ENCODE results near the gene MEPCE. TPM values are rescaled to one million over a fixed set of nuclear protein-coding genes. Genes with fewer than 3 reads are reported as not detected.

Gene MEPCE
- total and polyA plus RNA-seq, 9 of the 15 experiments (the other 6 are each of a cell fraction or from before 2014, with no cell fraction given): 10.9 to 76.3 (median 44.1) TPM

GRCh38 chr7:100428199-100428966 lies 1.2 kb upstream of the MEPCE start, which contains the start of gene ZCWPW1 (continued):
- TF ChIP-seq, protein P1, sequence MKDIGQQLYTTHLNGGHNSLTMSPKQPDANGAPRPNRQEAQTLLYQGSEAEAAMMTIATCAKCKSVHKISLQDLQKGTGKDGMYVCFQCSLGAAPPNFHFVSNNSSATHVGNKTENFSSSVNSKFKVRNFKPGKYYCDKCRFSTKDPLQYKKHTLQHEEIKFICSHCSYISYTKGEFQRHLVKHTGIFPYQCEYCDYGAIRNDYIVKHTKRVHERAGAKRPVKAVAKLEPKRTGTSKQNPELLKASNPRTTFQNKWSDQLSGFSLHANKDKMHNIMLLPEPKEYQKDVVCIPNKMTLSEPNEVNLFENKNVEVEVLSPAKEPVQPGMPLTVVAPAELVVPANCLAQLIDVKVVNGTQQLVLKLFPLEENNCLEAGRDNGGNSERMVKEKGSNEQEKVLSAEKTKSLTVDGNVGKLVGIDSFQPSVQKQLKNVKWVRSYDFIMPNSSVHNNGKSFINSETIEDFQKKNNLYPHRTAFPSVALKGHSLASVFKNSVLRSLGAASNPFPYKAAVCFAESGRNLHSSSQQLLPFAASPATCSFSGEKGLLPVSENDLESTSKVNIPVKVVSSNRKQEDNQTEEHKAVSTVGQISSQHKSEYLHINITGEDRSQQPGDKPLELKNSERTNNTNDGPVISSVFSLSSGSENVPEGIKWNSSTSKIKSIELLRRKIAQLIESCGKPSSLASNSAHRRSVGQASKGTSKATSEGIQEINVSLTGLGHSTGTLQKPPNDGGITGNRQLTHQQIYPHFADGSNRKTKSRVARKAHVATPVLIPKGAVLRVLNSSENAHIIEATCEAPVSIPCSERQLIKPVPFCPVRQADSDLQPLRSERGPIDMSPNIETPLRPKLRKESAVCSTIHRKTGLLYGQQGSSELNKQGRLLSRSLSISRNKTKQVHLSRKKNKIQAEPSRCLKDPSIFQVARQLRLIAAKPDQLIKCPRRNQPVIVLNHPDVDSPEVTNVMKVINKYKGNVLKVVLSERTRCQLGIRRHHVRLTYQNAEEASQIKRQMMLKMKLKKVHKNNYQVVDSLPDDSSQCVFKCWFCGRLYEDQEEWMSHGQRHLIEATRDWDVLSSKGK (CRISPR knock-in tag; IDR thresholded peaks at IDR 0.05): no peak
- TF ChIP-seq PRDM10 (IDR thresholded peaks at IDR 0.05; ENCODE audit: partially characterized antibody): no peak
- TF ChIP-seq, protein P2, sequence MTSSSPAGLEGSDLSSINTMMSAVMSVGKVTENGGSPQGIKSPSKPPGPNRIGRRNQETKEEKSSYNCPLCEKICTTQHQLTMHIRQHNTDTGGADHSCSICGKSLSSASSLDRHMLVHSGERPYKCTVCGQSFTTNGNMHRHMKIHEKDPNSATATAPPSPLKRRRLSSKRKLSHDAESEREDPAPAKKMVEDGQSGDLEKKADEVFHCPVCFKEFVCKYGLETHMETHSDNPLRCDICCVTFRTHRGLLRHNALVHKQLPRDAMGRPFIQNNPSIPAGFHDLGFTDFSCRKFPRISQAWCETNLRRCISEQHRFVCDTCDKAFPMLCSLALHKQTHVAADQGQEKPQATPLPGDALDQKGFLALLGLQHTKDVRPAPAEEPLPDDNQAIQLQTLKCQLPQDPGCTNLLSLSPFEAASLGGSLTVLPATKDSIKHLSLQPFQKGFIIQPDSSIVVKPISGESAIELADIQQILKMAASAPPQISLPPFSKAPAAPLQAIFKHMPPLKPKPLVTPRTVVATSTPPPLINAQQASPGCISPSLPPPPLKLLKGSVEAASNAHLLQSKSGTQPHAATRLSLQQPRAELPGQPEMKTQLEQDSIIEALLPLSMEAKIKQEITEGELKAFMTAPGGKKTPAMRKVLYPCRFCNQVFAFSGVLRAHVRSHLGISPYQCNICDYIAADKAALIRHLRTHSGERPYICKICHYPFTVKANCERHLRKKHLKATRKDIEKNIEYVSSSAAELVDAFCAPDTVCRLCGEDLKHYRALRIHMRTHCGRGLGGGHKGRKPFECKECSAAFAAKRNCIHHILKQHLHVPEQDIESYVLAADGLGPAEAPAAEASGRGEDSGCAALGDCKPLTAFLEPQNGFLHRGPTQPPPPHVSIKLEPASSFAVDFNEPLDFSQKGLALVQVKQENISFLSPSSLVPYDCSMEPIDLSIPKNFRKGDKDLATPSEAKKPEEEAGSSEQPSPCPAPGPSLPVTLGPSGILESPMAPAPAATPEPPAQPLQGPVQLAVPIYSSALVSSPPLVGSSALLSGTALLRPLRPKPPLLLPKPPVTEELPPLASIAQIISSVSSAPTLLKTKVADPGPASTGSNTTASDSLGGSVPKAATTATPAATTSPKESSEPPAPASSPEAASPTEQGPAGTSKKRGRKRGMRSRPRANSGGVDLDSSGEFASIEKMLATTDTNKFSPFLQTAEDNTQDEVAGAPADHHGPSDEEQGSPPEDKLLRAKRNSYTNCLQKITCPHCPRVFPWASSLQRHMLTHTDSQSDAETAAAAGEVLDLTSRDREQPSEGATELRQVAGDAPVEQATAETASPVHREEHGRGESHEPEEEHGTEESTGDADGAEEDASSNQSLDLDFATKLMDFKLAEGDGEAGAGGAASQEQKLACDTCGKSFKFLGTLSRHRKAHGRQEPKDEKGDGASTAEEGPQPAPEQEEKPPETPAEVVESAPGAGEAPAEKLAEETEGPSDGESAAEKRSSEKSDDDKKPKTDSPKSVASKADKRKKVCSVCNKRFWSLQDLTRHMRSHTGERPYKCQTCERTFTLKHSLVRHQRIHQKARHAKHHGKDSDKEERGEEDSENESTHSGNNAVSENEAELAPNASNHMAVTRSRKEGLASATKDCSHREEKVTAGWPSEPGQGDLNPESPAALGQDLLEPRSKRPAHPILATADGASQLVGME (CRISPR knock-in tag; IDR thresholded peaks at IDR 0.05): no peak
- peak in 1 of 2 experiments; percentile 67; a peak in 1 of 4 replicates for TF ChIP-seq KDM4B (IDR thresholded peaks at IDR 0.05; ENCODE audit: borderline replicate concordance in 2 of 2, low read depth in 1 of 2)
- TF ChIP-seq ZNF384 (IDR thresholded peaks at IDR 0.05; ENCODE audit: low read depth, low read length): peak; percentile 9; the same call in 1 of the 2 replicates
- peak; percentile 100 for TF ChIP-seq MAX (CRISPR knock-in tag; IDR thresholded peaks at IDR 0.05)
- peak; percentile 73 for TF ChIP-seq ZNF175 (CRISPR knock-in tag; IDR thresholded peaks at IDR 0.05; ENCODE audit: low read depth)
- peak; percentile 83 for TF ChIP-seq PHF8 (IDR thresholded peaks at IDR 0.05; ENCODE audit: borderline replicate concordance, low read length)
- TF ChIP-seq KHSRP (IDR thresholded peaks at IDR 0.05): no peak
- TF ChIP-seq, protein P3, sequence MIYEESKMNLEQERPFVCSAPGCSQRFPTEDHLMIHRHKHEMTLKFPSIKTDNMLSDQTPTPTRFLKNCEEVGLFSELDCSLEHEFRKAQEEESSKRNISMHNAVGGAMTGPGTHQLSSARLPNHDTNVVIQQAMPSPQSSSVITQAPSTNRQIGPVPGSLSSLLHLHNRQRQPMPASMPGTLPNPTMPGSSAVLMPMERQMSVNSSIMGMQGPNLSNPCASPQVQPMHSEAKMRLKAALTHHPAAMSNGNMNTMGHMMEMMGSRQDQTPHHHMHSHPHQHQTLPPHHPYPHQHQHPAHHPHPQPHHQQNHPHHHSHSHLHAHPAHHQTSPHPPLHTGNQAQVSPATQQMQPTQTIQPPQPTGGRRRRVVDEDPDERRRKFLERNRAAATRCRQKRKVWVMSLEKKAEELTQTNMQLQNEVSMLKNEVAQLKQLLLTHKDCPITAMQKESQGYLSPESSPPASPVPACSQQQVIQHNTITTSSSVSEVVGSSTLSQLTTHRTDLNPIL (CRISPR knock-in tag; IDR thresholded peaks at IDR 0.05): peak; percentile 74; the same call in 1 of the 2 replicates
- peak; percentile 82 for TF ChIP-seq U2AF1 (optimal IDR thresholded peaks at IDR 0.05; ENCODE audit: low read depth, low read length)
